VCaP (cell line): ENCODE results near the gene ANKRD11.

Experiments
- H3K27ac ChIP-seq: fragments of 450-650 bp; 2 replicates; pipeline ENCODE4 v1.5.1; 2017
- TF ChIP-seq, protein P1 (sequence below): fragments of 450-650 bp; conservative IDR thresholded peaks from 2 replicates; pipeline ENCODE4 v1.5.1; 2017; ENCODE audit warnings: mild to moderate bottlenecking, moderate library complexity

Gene ANKRD11

DNA sequence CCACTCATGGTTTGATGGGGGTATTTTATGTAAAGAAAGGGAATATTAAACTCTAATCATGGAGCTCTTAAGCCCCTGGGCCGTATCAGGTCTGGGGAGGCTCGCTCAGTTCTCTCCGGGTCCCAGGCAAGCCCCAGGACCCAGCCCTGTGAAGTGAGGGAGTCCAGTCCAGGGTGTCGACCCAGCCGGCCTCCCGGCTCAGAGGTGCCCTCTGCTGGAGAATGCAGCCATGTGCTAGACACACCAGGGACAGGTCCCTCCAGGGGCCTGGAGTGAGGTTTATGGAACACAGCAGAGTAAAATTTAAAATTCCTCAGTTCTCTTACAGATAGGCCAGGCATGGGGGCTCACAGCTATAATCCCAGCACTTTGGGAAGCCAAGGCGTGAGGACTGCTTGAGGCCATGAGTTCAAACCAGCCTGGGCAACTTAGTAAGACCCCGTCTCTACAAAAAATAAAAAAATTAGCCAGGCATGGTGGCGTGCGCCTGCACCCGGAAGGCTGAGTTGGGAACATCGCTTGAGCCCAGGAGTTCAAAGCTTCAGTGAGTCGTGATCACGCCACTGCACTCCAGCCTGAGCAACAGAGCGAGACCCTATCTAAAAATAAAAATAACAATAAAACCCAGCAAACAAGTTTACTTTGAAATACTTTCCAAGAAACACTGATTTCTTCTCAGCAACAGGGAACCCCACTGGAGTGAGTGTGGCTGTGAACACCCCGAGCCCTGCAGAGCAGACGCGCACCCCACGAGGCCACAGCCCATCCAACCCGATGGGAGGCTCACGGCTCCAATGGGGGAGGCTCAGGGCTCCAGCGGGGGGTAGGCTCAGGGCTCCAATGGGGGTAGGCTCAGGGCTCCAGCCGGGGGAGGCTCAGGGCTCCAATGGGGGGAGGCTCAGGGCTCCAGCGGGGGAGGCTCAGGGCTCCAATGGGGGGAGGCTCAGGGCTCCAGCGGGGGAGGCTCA lies 200.6 kb downstream of the ANKRD11 start:
- H3K27ac ChIP-seq, result no peak overlapping the region
- TF ChIP-seq, protein P1, sequence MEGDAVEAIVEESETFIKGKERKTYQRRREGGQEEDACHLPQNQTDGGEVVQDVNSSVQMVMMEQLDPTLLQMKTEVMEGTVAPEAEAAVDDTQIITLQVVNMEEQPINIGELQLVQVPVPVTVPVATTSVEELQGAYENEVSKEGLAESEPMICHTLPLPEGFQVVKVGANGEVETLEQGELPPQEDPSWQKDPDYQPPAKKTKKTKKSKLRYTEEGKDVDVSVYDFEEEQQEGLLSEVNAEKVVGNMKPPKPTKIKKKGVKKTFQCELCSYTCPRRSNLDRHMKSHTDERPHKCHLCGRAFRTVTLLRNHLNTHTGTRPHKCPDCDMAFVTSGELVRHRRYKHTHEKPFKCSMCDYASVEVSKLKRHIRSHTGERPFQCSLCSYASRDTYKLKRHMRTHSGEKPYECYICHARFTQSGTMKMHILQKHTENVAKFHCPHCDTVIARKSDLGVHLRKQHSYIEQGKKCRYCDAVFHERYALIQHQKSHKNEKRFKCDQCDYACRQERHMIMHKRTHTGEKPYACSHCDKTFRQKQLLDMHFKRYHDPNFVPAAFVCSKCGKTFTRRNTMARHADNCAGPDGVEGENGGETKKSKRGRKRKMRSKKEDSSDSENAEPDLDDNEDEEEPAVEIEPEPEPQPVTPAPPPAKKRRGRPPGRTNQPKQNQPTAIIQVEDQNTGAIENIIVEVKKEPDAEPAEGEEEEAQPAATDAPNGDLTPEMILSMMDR, result peak; percentile 72

DNA sequence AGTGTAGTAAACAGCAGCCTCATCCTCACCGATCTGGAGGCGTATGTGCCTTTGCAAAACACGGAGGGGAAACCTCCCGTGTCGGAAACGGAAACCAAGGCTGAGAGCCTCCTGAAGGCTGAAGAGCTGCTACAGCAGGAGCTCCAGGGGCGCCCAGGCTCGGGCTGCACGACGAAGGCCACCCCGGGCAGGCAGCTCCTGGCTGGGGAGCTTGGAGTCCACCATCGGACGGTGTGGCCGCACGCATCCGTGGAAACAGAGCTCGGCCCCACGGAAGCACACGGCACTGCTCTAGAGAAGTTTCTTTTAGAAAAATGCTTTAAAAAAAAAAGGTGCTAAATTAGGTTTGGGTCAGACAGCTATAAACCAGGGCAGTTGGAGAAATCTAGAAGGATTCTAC lies 201.4 kb downstream of the ANKRD11 start:
- no peak overlapping the region for H3K27ac ChIP-seq
- TF ChIP-seq, protein P1, result no peak

DNA sequence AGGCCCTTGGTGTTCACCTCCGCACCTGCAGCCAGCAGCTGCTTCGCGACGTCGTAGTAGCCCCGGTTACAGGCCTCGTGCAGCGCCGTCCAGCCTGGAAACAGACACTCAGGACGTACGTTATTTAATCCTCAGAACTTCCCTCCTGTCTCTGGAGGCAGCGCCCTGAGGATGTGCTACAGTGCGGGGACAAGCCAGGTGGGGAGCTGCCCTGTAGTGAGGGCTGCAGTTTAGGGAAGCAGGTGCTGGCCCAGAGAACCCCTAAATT lies 201.8 kb downstream of the ANKRD11 start:
- TF ChIP-seq, protein P1, result no peak
- H3K27ac ChIP-seq, result no peak overlapping the region

DNA sequence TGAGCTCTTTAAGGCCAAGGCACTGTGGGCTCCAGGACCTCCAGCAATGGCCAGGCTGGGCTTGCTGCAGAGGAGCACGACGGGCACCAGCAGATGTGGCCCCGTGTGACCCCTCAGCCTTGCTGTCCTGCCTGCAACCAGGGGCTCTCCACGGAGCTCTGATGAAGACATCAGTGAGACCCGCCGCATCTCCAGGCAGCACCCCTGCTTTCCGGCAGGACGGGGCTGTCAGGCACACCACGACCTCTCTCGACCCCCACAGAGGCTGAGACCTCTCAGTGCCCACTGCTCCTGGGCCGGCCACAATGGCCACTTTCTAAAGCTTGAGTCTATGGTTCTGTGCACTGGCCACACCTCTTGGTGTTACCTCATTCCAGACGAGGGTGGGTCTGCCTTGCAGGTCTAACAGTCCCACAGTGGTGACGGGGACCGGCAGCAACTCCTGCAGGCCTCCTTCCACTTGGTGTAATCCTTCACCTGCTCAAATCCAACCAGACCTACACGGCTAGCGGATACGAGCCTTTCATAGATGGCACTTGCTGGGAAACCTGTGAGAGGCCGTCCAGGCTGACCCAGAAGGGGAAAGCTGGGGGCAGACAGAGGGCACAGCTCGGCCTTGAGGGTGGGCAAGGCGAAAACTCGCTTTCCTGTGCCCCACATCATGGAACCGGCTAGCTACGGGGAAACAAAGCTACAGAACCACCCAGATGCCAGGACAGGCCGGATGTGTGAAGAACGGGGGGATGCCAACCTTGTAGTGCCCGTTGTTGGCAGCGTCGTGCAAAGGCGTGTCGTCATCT lies 202.4 kb downstream of the ANKRD11 start:
- TF ChIP-seq, protein P1, result no peak
- H3K27ac ChIP-seq, result no peak overlapping the region

DNA sequence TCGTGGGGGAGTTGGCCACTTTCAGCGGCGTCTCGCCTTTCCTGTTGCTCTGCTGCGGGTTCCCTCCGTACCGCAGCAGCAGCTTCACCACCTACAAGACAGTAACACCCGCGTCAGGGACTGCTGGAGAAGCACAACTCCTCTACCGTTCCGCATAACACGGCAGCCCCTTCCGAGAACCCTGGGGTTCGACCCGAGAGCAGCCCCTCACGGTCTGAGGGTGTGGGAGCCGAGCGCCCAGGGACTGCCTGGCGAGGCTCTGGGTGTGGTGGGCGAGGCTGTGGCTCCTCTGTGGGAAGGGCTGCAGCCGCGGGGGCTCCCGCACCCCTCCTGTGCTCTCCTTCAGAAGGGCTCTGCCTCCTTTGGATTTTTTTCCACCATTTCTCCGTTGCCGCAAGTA lies 204.3 kb downstream of the ANKRD11 start:
- TF ChIP-seq, protein P1, result no peak
- H3K27ac ChIP-seq, result no peak overlapping the region

DNA sequence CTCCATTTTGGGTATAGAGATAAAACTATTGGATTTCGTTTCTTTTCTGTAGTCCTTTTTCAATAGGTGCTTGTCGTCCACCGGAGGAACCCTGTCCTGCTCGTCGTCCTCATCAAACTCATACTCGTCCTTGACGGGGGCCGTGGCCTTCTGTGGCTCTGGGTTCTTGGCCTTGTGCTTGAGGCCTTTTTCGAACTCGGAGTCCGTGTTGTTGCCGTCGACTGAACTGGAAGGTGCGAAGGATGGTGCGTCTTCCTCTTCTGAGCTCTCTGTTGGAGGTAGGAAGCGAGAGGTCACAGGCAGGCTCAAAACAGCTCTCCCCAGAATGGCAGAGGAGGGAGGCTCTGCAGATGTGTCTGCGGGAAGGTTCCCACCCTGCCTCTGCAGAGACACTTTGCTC lies 205.0 kb downstream of the ANKRD11 start:
- TF ChIP-seq, protein P1, result no peak

DNA sequence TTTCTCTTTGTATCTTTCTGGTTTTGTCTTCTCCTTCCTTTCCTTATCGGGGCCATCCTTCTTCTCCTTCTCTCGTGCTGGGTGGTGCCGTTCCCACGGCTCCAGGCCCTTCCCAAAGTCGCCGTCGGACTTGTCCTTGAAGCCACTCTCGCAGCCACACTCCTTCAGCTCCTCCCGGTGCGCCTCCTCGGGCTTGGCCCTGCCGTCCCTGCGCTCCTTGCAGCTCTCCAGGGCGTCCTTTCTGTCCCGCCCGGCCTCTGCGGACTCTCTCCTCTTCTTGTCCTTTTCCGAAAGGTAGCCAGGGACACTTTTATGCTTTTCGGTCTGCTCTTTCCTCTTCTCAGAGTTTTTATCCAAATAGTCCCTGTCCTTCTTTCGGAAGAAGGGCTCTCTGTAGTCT lies 206.9 kb downstream of the ANKRD11 start:
- TF ChIP-seq, protein P1, result no peak
- no peak overlapping the region for H3K27ac ChIP-seq

More for the DNA sequence above, 205.0 kb downstream of the ANKRD11 start:
- H3K27ac ChIP-seq, result no peak overlapping the region
